Panc1 (cell line): ENCODE results near the gene NFATC1.

ENCODE experiments used
- CTCF ChIP-seq: fragments of 450-650 bp; IDR thresholded peaks from 2 replicates; pipeline ENCODE4 v1.5.1; 2017; ENCODE audit warnings: mild to moderate bottlenecking
- POLR2AphosphoS5 ChIP-seq: IDR thresholded peaks from 2 replicates; pipeline ENCODE4 v1.6.1; 2012; ENCODE audit warnings: mild to moderate bottlenecking, low read depth, low read length, moderate library complexity
- REST ChIP-seq, 2 experiments: IDR thresholded peaks; 2 replicates each; pipeline ENCODE4 v1.6.1; 2011 to 2012; ENCODE audit warnings: low read depth in 2 of 2, control low read depth in 1 of 2, low read length in 1 of 2, mild to moderate bottlenecking in 1 of 2, moderate library complexity in 1 of 2; ENCODE audit not compliant: insufficient read depth in 1 of 2
- SIN3A ChIP-seq: IDR thresholded peaks from 2 replicates; pipeline ENCODE4 v1.6.1; 2012; ENCODE audit warnings: low read depth, mild to moderate bottlenecking, low read length, moderate library complexity, borderline replicate concordance; ENCODE audit not compliant: insufficient read depth

- TF ChIP-seq POLR2AphosphoS5 (no peak), REST (IDR thresholded peaks at IDR 0.05; ENCODE audit: insufficient read depth in 1 of 2, low read depth in 2 of 2, low read length in 1 of 2) (no peak), CTCF (no peak), SIN3A (no peak)
Observed at GRCh38 chr18:79496978-79497637, 101.4 kb downstream of the NFATC1 start.
